ENCODE measurements around the gene WDR87. TPM values are rescaled to one million over a fixed set of nuclear protein-coding genes. Genes with fewer than 3 reads are reported as not detected.

WDR87 gene
- total and polyA plus RNA-seq, 4 donors = not detected

- no peak overlapping the region for H3K4me3 ChIP-seq (ENCODE audit: low read depth in 1 of 3, low read length in 3 of 3)
- peaks cover 0 to 12% (median 1%) of the 10 kb centered on the region in 4 donors for H3K4me1 ChIP-seq (ENCODE audit: control insufficient read depth in 4 of 4, insufficient read depth in 4 of 4, low read length in 3 of 4)
- H3K27ac ChIP-seq (ENCODE audit: low read depth in 1 of 2, low read length in 2 of 2) = no peak overlapping the region
- H3K36me3 ChIP-seq (ENCODE audit: control insufficient read depth in 4 of 4, insufficient read depth in 3 of 4, low read depth in 1 of 4, low read length in 3 of 4) = no peaks in the 10 kb centered on the region
- no peaks in the 10 kb centered on the region for H3K9me3 ChIP-seq (ENCODE audit: control insufficient read depth in 4 of 4, low read length in 3 of 4)
- H3K27me3 ChIP-seq (ENCODE audit: control insufficient read depth in 4 of 4, insufficient read depth in 4 of 4, low read length in 3 of 4) = no peaks in the 10 kb centered on the region
- no peak for DNase-seq (ENCODE audit: low spot score)
- no peak overlapping the region for H3K9ac ChIP-seq (ENCODE audit: low read depth in 1 of 2, low read length in 2 of 2)
- TF ChIP-seq GABPA (IDR thresholded peaks at IDR 0.05 in 1 of 2, conservative IDR thresholded peaks at IDR 0.05 in 1 of 2) = no peak
- no peak for TF ChIP-seq CTCF (IDR thresholded peaks at IDR 0.05; ENCODE audit: low read depth, low read length, missing input control)
- TF ChIP-seq HNF4A (conservative IDR thresholded peaks at IDR 0.05) = no peak
- TF ChIP-seq ZBTB33 (IDR thresholded peaks at IDR 0.05) = no peak
- no peak for TF ChIP-seq NR2F2 (IDR thresholded peaks at IDR 0.05)
- no peak for TF ChIP-seq HNF4G (IDR thresholded peaks at IDR 0.05)
- no peak for TF ChIP-seq ATF3 (IDR thresholded peaks at IDR 0.05)
- TF ChIP-seq RXRA (IDR thresholded peaks at IDR 0.05) = no peak
- no peak for TF ChIP-seq MAX (IDR thresholded peaks at IDR 0.05)
- TF ChIP-seq RAD21 (IDR thresholded peaks at IDR 0.05) = no peak
- TF ChIP-seq SP1 (IDR thresholded peaks at IDR 0.05) = no peak
- no peak for TF ChIP-seq EGR1 (IDR thresholded peaks at IDR 0.05; ENCODE audit: low read depth in 2 of 2)
- no peak for TF ChIP-seq FOXA2 (IDR thresholded peaks at IDR 0.05)
- TF ChIP-seq FOXA1 (IDR thresholded peaks at IDR 0.05) = no peak
- TF ChIP-seq JUND (IDR thresholded peaks at IDR 0.05) = no peak
- TF ChIP-seq YY1 (IDR thresholded peaks at IDR 0.05) = no peak
- no peak for TF ChIP-seq REST (IDR thresholded peaks at IDR 0.05)
- TF ChIP-seq TAF1 (conservative IDR thresholded peaks at IDR 0.05) = no peak
- 95% methylated on average over 5 of the region's 5 CpGs for WGBS
Measured at GRCh38 chr19:37947778-37948177, 41.4 kb upstream of the WDR87 start.
